ENCODE data around the gene CTDP1.
"Not testable (repeated sequence)": the region's sequence is repeated elsewhere in the genome, so short reads cannot be mapped to it uniquely, and the experiment has no call there.

Gene CTDP1

GRCh38 chr18:79730804-79731203 lies 51.2 kb downstream of the CTDP1 start:
- H3K27ac ChIP-seq = no peak overlapping the region
- no peak for DNase-seq (ENCODE audit: low spot score)
- POLR2A ChIA-PET (ENCODE audit: low non-redundant PET) = no interaction called here
- TF ChIP-seq CTCF (conservative IDR thresholded peaks at IDR 0.05; ENCODE audit: low read depth) = no peak
- CTCF ChIA-PET = no interaction called here

GRCh38 chr18:79731881-79732720 lies 52.5 kb downstream of the CTDP1 start:
- CTCF ChIA-PET; DNase-seq (ENCODE audit: low spot score); POLR2A ChIA-PET (ENCODE audit: low non-redundant PET); H3K27ac ChIP-seq: not testable (repeated sequence)

GRCh38 chr18:79732721-79733025 lies 53.1 kb downstream of the CTDP1 start:
- POLR2A ChIA-PET (ENCODE audit: low non-redundant PET) = no interaction called here
- CTCF ChIA-PET = no interaction called here
- TF ChIP-seq CTCF (conservative IDR thresholded peaks at IDR 0.05; ENCODE audit: low read depth) = no peak
- DNase-seq (ENCODE audit: low spot score) = no peak
- H3K27ac ChIP-seq = no peak overlapping the region

- no peak for DNase-seq (ENCODE audit: low spot score)
- POLR2A ChIA-PET (ENCODE audit: low non-redundant PET) = no interaction called here
- CTCF ChIA-PET = no interaction called here
- H3K27ac ChIP-seq = no peak overlapping the region
- TF ChIP-seq CTCF (conservative IDR thresholded peaks at IDR 0.05; ENCODE audit: low read depth) = no peak
These were observed 53.6 kb downstream of the CTDP1 start for GRCh38 chr18:79733135-79733701.

- DNase-seq (ENCODE audit: low spot score) = no peak
- no peak overlapping the region for H3K27ac ChIP-seq
- ChIA-PET CTCF (no interaction called here), POLR2A (ENCODE audit: low non-redundant PET) (no interaction called here)
- no peak for TF ChIP-seq CTCF (conservative IDR thresholded peaks at IDR 0.05; ENCODE audit: low read depth)
These were observed 54.6 kb downstream of the CTDP1 start for GRCh38 chr18:79733986-79734770.

GRCh38 chr18:79735071-79735980 lies 55.7 kb downstream of the CTDP1 start:
- POLR2A ChIA-PET (ENCODE audit: low non-redundant PET) = no interaction called here
- no peak for DNase-seq (ENCODE audit: low spot score)
- no peak for TF ChIP-seq CTCF (conservative IDR thresholded peaks at IDR 0.05; ENCODE audit: low read depth)

More at GRCh38 chr18:79735071-79735980, 55.7 kb downstream of the CTDP1 start:
- H3K27ac ChIP-seq = no peak overlapping the region
- CTCF ChIA-PET = no interaction called here

All from RWPE1 (cell line).